Dermis blood vessel endothelial cell (primary cell): ENCODE data around the gene ADPGK. TPM values are rescaled to one million over a fixed set of nuclear protein-coding genes. Genes with fewer than 3 reads are reported as not detected.

ENCODE experiments used
- DNase-seq: peaks from one replicate; pipeline ENCODE4 v3.0.0; 2010
- total RNA-seq: library from RNA; depleted of rRNA; stranded (reverse); fragments of >200 nt; gene quantifications from 2 replicates; pipeline ENCODE4 v1.2.3, GENCODE V29; 2014

The ADPGK gene
- total RNA-seq, 1 donor from 2014 or later = 51.6 TPM

GRCh38 chr15:72787526-72787925 lies 4.0 kb upstream of the ADPGK start:
- DNase-seq = no peak

- no peak for DNase-seq
Observed at GRCh38 chr15:72786676-72787345, 3.3 kb upstream of the ADPGK start.

GRCh38 chr15:72786242-72786641 lies 2.7 kb upstream of the ADPGK start:
- no peak for DNase-seq

GRCh38 chr15:72785841-72786240 lies 2.3 kb upstream of the ADPGK start:
- DNase-seq = no peak

GRCh38 chr15:72785432-72785831 lies 1.9 kb upstream of the ADPGK start:
- no peak for DNase-seq

GRCh38 chr15:72784456-72784876 lies 908 bp upstream of the ADPGK start:
- DNase-seq = no peak

GRCh38 chr15:72783004-72783639 lies 436 bp downstream of the ADPGK start:
- DNase-seq = no peak

- DNase-seq = peak; percentile 4
Observed at GRCh38 chr15:72782274-72783003, 1.1 kb downstream of the ADPGK start.

GRCh38 chr15:72781631-72782030 lies 1.9 kb downstream of the ADPGK start:
- no peak for DNase-seq

GRCh38 chr15:72778796-72779195 lies 4.8 kb downstream of the ADPGK start:
- DNase-seq = no peak

GRCh38 chr15:72774696-72775383 lies 8.7 kb downstream of the ADPGK start:
- DNase-seq = no peak

GRCh38 chr15:72771329-72771725 lies 12.2 kb downstream of the ADPGK start:
- DNase-seq = no peak

- DNase-seq = no peak
Observed at GRCh38 chr15:72770673-72771328, 12.8 kb downstream of the ADPGK start.

GRCh38 chr15:72766780-72767179 lies 16.8 kb downstream of the ADPGK start:
- DNase-seq = no peak

GRCh38 chr15:72766025-72766424 lies 17.5 kb downstream of the ADPGK start:
- DNase-seq = no peak

GRCh38 chr15:72764656-72765055 lies 18.9 kb downstream of the ADPGK start:
- no peak for DNase-seq

- DNase-seq = no peak
Observed at GRCh38 chr15:72760590-72761260, 22.8 kb downstream of the ADPGK start.

GRCh38 chr15:72758182-72758581 lies 25.4 kb downstream of the ADPGK start:
- DNase-seq = peak; percentile 81

- DNase-seq = no peak
Observed at GRCh38 chr15:72754096-72754495, 29.5 kb downstream of the ADPGK start.

GRCh38 chr15:72751751-72752455 lies 31.7 kb downstream of the ADPGK start:
- DNase-seq = peak; percentile 53

- no peak for DNase-seq
Observed at GRCh38 chr15:72749700-72750099, 33.9 kb downstream of the ADPGK start.
